Kidney glomerular epithelial cell (primary cell): ENCODE data around the gene SH3GL3.
A peak's percentile ranks its signal among the peaks of the same experiment; 100 is the strongest.

ENCODE experiments used
- DNase-seq: peaks from one replicate; lab custom pipeline; 2025; lab: John Stamatoyannopoulos, UW

SH3GL3 gene

DNA sequence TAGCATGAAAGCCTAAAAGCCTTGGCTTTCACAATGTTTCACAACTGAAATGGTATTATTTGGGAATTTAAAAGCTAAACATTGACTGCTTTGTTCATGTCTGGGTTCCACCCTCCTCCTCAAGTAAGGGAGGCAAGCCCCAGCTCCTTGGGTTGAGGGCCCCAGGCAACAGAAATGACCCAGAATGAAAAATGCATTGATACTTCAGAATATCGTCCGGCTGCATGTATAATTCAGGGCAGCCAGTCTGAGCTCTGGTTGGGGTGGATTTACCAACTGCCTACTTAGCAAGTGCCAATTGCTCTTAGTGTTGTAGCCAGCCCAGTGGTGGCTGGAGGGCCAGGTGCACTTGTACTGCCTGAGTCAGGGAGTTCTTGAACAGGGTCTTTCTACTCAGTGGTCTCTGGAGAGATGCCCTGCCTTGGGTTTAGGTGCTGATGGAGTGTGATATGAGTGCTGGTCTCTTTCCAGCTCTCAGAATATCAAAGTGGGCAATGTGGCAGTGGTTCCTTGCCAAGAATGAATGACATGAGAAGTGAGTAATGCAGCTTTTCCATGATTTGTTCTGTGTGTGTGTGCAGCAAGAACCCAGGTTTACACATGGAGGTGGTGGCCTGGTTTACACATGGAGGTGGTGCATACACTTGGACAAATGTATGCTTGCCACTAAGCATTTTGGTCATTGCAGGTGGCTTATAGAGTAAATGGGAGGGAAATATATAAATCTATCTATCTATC, 165.9 kb downstream of the SH3GL3 start:
- DNase-seq = no peak

DNA sequence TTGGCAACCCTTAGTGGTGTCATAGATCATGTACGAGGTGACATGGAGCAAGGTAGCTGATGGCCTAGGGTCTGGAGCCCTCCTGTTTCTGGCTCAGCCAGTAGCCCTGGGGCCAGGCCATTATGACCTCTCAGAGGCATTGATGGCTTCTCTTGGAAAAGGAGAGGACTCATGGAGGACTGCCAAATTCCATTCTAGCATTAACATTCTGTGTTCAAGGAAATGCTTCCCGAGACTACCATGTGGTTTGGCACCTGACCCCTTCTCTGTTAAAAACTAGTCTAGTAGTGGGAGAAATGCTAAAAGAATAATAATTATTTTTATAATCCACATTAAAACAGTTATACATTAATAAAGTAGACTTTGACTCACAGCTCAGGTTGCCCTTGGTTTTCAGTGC, 166.6 kb downstream of the SH3GL3 start:
- peak; percentile 52 for DNase-seq

DNA sequence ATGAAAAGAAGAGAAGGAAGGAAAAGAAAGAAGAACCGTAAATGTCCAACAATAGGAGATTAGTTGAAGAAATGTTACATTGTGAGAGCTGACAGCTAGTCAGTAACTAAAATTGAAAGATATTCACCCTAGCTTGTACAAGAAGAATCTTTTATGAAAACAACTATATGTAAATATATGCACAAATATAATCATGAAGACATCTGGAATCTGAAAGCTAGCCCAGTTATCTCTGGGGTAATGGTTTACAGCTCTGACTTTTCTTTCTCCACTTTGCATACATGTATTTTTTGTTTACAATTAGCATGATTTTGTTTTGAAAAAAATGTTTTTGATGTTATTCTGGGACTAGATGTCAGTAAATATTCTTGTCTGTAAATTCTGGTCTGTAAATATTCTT, 169.7 kb downstream of the SH3GL3 start:
- DNase-seq = no peak

DNA sequence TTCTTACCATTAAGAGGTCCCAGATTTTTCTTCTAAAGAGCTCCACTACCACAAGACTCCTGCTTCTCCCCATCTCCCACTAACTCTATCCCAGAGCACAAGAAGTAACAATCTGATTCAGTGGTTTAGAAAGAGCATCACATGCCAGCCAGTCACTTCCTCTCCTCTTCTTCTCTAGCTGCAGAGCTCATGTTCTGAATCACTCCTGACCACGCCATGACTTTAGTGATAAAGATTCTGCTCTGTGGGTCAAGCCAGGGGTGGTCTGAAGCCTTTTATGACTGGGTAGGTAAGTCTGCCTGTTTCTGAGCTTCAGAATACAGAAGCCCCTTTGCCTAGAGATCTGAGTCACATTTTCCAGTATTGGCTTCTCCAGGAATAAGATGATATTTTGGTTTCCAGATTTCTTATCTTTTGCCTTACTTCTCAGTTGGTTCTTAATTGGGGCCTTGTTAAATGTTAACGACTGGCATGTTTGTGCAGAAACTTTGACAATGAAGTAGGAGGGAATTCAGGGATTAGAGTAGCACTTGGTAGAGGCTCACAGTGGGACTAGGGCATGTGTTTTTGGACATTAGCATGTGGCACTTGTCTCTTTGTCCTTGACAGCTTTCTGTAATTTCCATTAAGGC, 179.1 kb downstream of the SH3GL3 start:
- DNase-seq = peak; percentile 76

DNA sequence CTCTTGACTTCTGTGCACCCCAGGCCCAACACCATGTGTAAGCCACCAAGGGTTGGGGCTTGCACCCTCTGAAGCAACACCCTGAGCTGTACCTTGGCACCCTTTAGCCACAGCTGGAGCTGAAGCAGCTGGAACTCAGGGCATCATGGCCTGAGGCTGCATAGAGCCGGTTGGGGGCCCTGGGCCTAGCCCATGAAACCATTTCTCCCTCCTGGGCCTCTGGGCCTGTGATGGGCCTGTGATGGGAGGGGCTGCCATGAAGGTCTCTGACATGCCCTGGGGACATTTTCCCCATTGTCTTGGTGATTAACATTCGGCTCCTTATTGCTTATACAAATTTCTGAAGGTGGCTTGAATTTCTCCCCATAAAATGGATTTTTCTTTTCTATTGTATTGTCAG, 184.4 kb downstream of the SH3GL3 start:
- DNase-seq = no peak

DNA sequence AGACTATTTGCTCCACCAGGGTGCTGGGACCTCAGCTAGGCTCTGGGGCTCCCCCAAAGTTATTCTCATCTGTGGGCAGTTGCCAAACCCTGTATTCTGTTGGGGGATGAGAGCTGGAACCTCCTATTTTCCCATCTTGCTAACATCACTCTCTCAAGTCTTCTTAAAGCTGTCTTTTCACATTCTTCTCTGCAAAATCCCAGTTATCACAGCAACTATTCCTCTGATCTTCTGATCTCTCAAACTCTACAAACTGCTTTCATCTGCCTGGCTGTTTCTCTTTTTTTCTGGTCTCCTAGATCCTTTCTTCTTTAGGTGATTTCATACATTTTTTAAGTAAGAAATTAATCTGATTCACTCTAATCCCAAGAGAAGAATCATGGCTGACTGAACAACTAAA, 196.1 kb downstream of the SH3GL3 start:
- DNase-seq = no peak

DNA sequence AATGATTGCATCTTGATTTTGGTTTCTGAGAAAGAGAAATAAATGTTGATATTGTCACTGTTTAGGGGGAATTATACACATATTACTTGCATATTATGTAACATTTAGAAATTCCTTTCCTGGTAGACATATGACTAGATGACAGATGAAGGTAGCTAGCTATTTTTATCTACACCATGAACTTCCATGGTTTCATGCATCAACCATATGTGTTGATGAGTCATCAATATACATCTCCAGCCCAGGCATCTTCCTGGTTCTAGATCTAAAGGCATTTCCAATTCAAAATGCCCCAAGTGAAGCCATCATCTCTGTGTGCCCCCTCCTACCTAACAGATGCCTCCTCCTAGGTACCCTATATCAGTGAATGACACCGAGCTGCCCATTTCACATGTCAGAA, 197.3 kb downstream of the SH3GL3 start:
- no peak for DNase-seq

DNA sequence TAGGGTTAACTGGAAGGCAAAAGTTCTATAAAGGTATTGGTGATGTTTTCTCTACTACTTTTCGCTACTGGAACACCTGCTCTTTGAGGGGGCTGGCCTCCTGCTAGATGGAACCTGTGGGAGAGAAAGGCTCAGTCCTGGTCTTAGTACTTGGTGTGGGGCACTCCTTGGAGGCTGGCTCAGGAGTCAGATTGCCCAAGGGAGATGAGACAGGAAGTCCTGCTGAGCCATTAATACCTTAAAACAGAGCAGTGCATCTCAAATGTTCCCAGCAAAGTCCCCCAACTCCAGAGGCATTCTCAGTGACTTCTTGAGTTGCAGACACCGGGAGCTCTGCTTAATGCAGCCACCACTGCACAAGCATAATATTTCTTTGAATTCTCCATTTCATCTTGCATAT, 203.7 kb downstream of the SH3GL3 start:
- no peak for DNase-seq

DNA sequence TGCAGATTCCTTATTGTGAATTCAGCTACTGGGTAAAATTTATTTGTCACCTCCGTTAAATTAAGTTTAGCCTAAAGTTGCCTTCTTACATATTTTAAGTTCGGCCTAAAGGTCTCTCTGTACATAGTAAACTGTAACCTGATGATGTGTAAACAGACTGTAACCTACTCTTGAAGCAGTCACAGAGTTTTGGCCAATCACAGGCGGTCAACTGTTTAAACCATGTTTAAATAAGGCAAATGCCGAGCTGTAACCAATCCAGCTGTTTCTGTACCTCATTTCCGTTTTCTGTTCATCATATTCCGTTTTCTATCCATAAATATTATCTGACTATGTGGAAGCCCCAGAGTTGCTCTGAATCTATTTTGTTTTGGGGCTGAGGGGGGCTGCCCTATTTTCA, 204.4 kb downstream of the SH3GL3 start:
- DNase-seq = no peak

DNA sequence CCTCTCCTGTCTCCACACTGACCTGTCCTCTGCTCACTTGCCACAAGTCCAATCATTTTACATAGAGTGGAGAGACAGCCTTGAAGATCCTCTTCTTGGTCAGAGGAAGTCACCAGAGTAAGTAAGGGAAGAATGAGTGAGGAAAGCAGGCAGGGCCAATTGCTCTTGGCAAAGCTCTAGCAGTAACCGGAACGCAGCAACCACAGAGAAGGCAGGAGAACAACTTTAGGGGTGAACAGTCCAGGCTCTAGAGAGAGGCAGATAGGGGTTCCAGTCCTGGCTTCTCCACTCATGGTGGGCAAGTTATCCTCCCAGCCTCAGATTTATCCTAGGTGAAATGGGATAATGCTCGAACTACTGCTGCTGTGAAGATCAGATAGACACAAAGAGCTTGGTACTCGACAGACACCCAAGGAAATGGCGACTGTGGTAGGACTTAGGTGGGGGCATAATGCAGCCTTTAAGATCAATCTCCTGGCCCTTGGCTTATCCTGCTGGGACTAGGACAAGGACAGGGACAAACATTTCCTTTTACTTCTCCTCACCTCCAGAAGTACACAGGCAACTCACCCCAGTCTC, 205.6 kb downstream of the SH3GL3 start:
- DNase-seq = no peak

DNA sequence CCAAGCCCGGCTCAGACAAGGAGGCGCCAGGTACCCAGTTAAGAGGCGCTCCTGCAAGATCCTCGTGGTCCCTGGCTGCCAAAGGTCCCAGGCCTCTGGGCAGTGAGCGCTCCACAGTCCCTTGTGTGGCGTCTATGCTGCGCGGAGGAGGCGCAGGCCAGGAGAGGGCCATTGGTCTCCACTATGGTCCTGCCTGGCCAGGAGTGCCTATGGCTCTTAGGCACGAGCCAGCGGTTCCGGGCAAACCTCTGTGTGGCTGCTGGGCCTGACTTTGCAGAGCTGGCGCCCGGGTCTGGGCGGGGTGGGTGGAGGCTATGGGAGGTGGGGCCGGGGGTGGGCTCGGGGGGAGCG, 206.1 kb downstream of the SH3GL3 start:
- DNase-seq = no peak

DNA sequence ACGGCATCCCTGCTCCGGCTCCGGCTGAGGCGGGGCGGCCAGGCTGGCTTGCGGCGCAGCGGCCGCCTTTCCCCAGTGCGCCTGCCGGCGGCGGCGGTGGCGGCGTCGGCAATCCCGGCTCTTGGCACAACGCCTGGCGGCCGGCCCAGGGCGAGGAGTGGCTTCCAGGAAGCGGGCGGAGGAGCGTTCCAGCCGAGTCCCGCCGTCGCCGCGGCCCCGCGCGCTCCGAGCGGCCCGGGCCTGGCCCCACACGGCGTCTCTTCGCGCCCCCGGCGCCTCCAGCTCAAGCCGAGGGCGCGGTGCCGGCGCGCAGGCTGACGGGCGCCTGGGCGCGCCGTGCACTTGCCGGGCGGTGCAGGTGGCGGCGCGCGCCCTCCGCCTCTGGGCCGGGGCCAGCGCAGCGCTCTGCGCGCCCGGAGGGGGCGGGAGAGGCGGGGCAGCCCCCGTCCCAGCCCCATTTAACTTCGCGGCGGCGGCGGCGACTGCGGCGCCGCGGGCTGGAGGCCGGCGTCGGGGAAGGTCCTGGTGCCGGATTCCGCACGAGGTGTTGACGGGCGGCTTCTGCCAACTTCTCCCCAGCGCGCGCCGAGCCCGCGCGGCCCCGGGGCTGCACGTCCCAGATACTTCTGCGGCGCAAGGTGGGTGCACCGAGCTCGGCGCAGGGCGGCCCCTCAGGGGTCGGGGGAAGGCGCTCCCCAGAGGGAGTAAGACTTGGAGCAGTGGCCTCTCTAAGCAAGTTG, 206.7 kb downstream of the SH3GL3 start, which contains the start of gene ADAMTSL3:
Gene ADAMTSL3 (plus strand): TSS at position 485 of the 740 bp plus-strand sequence. CDS start 1,639 bp downstream, outside the sequence.
- DNase-seq = peak; percentile 6

DNA sequence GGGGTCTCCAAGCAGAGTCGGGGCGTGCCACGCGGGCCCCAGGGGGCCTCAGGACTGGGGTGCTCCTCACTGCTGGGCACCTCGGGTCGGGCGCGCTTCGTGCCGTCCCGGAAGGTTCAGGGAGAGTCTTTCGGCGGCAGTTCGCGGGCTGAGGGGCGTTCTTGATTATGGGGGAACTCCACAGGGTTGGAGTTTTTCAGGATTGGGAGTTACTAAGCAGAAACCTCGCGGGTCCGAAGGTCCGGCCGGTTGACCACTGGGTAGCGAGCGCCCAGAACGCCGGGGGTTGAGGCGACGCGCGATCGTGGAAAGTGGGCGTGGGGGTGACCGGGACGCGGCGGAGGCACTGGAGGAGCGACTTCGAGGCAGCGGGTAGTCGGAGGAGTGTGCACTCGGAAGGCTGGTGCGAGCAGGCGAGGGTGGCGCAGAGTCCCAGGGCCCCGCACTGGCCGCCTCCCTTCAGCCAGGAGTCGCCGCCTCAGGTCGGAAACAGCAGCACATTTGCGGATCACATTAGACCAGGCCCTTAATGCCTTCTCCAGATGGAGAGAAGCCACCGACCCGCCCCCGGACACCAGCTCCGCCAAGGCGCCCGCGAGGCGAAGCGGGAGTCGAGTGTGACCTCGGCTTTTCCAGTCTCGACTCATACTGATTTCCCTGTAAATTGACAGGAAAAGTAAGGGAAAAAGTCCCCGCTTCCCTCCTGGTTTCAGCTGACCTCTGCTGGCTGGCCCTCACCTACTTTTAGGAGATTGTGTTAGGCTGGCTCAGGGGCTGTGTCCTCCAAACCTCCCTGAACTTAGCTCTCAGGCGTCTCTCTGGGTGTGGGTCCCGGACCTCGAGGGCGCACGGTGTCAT, 207.5 kb downstream of the SH3GL3 start:
- DNase-seq = no peak

DNA sequence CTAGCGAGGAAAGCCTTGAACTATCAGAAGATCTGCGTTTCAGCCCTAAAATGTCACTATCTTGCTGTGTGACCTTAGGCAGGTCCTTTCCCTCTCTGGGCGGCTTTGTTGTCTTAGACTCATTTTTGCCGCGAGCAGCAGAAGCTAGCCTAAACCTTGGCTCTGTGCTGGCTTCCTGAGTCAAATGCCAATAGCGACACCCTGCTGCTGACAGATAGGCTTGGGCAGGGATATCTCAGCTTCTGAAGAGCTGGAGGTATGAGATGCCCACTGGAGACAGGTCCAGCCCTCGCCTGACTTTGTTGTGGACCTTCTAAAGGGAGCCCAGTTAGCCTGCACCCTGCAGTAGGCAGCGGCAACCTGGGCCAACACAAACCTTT, 208.1 kb downstream of the SH3GL3 start:
- no peak for DNase-seq

DNA sequence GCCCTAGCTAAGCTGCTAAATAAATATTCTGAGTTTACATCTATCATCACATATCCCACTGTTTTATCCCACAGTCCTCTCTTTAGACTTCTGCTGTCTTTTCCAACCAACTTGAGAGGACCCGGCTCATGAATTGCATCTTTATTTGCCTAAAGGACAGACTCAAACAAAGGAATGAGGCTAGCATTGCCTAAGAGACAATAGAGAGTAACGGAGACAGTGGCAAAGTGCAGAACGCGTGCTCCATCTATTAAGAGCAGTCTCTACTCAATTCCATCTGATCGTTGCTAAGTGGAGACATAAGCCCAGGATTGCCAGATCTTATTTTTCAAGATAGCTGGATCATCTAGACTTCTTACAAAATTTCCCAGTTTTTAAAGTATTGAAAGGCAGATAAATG, 209.1 kb downstream of the SH3GL3 start:
- no peak for DNase-seq

DNA sequence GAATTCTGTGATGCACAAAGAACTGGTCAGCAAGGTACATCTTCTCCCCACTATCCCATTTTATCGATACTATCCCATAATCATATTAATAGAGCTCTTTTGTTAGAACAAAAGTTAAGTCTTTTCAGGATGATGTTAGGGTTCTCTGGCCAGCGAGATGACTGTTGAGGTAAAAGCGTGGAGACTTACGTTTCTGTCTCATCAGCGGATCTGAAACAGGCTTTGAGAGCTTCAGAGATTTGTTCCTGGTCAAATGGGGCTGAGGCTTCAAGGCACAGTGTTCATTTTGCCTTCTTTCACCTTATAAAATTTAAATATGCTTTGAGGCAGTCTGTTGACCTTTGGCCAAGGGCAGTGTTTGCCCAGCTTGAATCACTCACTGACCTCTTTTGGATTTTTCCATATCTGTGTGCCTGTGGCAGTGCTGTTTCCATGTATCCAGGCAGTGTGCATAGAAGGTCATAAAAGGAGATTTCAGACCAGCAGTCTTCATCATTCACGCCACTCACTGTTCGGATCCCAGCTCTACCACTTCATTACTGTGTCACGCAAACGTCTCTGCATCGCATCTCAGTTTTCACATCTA, 209.9 kb downstream of the SH3GL3 start:
- DNase-seq = no peak

DNA sequence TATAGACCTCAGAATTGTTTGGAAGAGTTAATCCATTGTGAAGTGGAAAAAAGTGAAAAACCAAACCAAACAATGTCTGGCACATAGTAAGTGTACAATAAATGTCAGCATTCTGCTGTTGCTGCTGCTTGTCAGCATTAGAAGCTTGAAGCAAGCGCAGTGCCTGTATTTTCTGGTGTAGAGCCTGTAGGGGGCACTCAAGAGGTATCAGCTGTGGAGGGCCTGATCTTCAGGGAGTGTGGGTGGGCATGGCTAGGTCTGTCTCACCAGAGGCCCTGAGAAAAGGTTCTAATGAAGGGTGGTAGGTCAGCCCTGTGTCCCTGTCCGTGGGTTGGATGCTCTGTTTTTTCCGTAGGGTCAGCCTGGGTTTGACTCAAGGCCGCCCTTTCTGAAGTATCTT, 210.4 kb downstream of the SH3GL3 start:
- DNase-seq = no peak

DNA sequence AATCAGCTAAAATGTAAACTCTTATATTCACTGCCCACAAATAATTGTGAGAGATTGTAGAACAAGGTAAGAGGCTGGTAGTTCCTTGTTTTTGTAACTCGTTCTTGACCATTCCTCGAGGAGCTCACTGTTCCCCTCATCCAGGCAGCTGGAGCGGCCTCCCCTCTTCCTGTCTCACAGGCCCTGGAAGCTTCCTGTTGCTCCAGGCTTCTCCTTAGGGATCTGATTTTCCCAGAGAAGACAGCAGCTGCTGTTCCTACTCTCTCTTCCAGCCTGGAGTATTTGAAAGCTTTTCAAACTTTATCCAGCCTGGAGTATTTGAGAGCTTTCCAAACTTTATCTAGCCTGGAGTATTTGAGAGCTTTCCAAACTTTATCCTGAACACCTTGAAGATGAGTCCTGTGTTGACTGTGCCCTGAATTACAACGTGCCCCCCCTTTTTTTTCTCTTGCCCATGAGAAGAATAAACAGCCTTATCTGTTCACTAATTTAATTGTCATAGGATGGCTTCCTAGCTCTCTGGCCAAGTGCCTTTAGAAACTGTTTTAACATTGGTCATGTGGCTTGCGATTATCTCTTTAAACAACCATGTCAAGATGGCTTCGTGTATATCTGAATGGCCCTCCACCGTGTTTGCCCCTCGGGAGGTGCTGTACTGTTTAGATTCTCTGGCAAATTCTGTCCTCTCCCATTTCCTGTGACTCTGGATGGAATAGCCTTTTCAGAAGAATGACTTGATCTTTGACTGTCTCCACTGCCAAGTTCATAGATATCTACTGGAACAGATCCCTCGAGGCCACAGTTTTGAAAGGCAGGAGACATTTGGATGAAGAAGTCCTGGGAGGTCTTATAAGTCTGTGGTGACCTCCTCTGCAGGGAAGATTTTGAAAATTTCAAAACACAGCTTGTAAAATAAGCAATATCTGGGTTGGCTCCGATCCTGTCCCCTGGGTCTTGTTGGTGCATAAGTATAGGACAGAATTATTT, 211.6 kb downstream of the SH3GL3 start:
- DNase-seq = no peak

DNA sequence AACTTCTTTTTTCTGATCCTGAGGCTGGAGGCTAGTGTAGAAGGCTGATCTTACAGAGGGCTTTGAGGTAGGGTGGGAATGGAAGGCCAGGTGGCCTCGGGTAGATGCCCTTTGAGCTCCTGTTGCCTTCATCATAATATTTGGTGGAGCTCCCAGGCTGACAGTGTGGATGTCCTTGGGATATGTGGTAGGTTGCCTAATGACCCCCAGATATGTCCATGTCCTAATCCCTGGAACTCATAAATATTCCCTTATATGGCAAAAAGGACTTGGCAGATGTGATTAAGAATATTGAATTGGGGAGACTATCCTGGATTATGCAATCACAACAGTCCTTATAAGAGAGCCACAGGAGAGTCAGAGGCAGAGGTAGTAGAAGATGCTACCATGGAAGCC, 212.3 kb downstream of the SH3GL3 start:
- DNase-seq = no peak

DNA sequence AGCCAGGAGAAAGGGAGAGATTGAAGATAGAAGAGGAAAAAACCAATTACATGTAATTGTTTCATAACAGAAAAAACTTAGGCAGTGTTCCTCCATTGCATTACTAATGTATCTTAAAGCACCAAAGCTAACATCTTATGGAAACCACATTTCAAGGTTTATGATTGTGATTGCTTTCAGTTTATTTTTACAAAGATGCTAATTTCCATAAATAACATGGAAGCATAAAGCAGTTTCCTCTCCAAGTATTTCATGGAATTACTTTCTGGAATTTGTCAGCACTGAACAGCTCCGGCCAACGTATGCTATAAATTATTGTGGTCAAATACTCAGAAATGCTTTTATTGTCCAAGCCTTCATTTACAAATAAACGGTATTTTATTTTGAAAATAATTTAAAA, 218.3 kb downstream of the SH3GL3 start:
- no peak for DNase-seq
